ENCODE measurements around the gene EEF1AKMT2. TPM values are rescaled to one million over a fixed set of nuclear protein-coding genes. Genes with fewer than 3 reads are reported as not detected.

Gene EEF1AKMT2
- total and polyA plus RNA-seq, 2 of the 13 experiments (the other 11 are each of a cell fraction or from before 2014, with no cell fraction given) = 11.3 to 19.3 TPM

GRCh38 chr10:124724279-124725027, 67.2 kb downstream of the EEF1AKMT2 start (continued):
- peak; percentile 76 for TF ChIP-seq ZNF687 (CRISPR knock-in tag; IDR thresholded peaks at IDR 0.05)
- TF ChIP-seq ZNF646 (CRISPR knock-in tag; IDR thresholded peaks at IDR 0.05) = no peak
